Activated T-helper 1 cell treated with anti-CD3 and anti-CD28 coated beads, Interleukin-12 subunit alpha, Interleukin-12 subunit beta, Interleukin-2, Interleukin-4 antibody, amounts not matched to agents 30 ng/mL and 10 ng/mL and 1 ng/mL, durations not matched to agents 14 hours and 24 hours and 36 hours (primary cell): ENCODE results near the gene CDH4. TPM values are rescaled to one million over a fixed set of nuclear protein-coding genes. Genes with fewer than 3 reads are reported as not detected.

Source experiments
- DNase-seq: peaks from one replicate; pipeline ENCODE4 v3.0.0; 2021; ENCODE audit warnings: low spot score
- H3K27ac Mint-ChIP-seq: one replicate; pipeline ENCODE4 v1.8.0; 2021; ENCODE audit warnings: mild to moderate bottlenecking, mixed read lengths
- H3K27me3 Mint-ChIP-seq: one replicate; pipeline ENCODE4 v1.8.0; 2022; ENCODE audit warnings: mild to moderate bottlenecking, moderate library complexity, mixed read lengths; ENCODE audit not compliant: insufficient read depth
- H3K36me3 Mint-ChIP-seq: one replicate; pipeline ENCODE4 v1.8.0; 2021; ENCODE audit warnings: low read depth, mixed read lengths
- H3K4me1 Mint-ChIP-seq: one replicate; pipeline ENCODE4 v1.8.0; 2021; ENCODE audit warnings: low read depth, mixed read lengths
- H3K4me3 Mint-ChIP-seq: one replicate; pipeline ENCODE4 v1.8.0; 2021; ENCODE audit warnings: mild to moderate bottlenecking, moderate library complexity, mixed read lengths
- H3K9me3 Mint-ChIP-seq: one replicate; pipeline ENCODE4 v1.8.0; 2021; ENCODE audit warnings: mixed read lengths
- intact Hi-C: fragments of 100-400 bp; cut with micrococcal nuclease; formaldehyde crosslinking; loops from one replicate; pipeline ENCODE4 v1.15.1; 2024
- total RNA-seq: library from RNA; stranded (reverse); gene quantifications from 2 replicates; pipeline ENCODE4 v1.2.3, GENCODE V29; 2022

Gene CDH4
- total RNA-seq, 1 donor from 2014 or later, result not detected

- Mint-ChIP-seq H3K4me3 (no peak overlapping the region), H3K36me3 (no peaks in the 10 kb centered on the region), H3K4me1 (no peaks in the 10 kb centered on the region), H3K27ac (no peak overlapping the region), H3K9me3 (no peaks in the 10 kb centered on the region), H3K27me3 (peaks cover 2% of the 10 kb centered on the region)
- intact Hi-C loops, result no loop called here
- DNase-seq, result no peak
Observed at GRCh38 chr20:61525781-61526431, 273.8 kb downstream of the CDH4 start.

- Mint-ChIP-seq H3K27ac (no peak overlapping the region), H3K27me3 (peaks cover 2% of the 10 kb centered on the region), H3K4me3 (no peak overlapping the region), H3K36me3 (no peaks in the 10 kb centered on the region), H3K4me1 (no peaks in the 10 kb centered on the region), H3K9me3 (no peaks in the 10 kb centered on the region)
- intact Hi-C loops, result no loop called here
- no peak for DNase-seq
Observed at GRCh38 chr20:61526907-61527306, 274.8 kb downstream of the CDH4 start.

GRCh38 chr20:61527626-61528025, 275.6 kb downstream of the CDH4 start:
- intact Hi-C loops, result no loop called here
- H3K27ac Mint-ChIP-seq, result no peak overlapping the region
- no peaks in the 10 kb centered on the region for H3K9me3 Mint-ChIP-seq
- DNase-seq, result no peak
- peaks cover 2% of the 10 kb centered on the region for H3K27me3 Mint-ChIP-seq
- H3K4me1 Mint-ChIP-seq, result no peaks in the 10 kb centered on the region
- H3K4me3 Mint-ChIP-seq, result no peak overlapping the region
- H3K36me3 Mint-ChIP-seq, result no peaks in the 10 kb centered on the region

- Mint-ChIP-seq H3K27ac (no peak overlapping the region), H3K27me3 (peaks cover 2% of the 10 kb centered on the region), H3K4me3 (no peak overlapping the region), H3K4me1 (no peaks in the 10 kb centered on the region), H3K9me3 (no peaks in the 10 kb centered on the region), H3K36me3 (no peaks in the 10 kb centered on the region)
- no peak for DNase-seq
- intact Hi-C loops, result no loop called here
Observed at GRCh38 chr20:61528591-61528990, 276.5 kb downstream of the CDH4 start.

- no peaks in the 10 kb centered on the region for H3K9me3 Mint-ChIP-seq
- DNase-seq, result no peak
Observed at GRCh38 chr20:61529354-61529753, 277.3 kb downstream of the CDH4 start.

GRCh38 chr20:61531553-61532345, 279.7 kb downstream of the CDH4 start:
- Mint-ChIP-seq H3K9me3 (no peaks in the 10 kb centered on the region), H3K4me3 (no peak overlapping the region), H3K4me1 (no peaks in the 10 kb centered on the region), H3K27ac (no peak overlapping the region), H3K36me3 (no peaks in the 10 kb centered on the region), H3K27me3 (peaks cover 2% of the 10 kb centered on the region)
- DNase-seq, result no peak
- intact Hi-C loops, result no loop called here

More at GRCh38 chr20:61529354-61529753, 277.3 kb downstream of the CDH4 start:
- H3K27me3 Mint-ChIP-seq, result peaks cover 2% of the 10 kb centered on the region
- H3K27ac Mint-ChIP-seq, result no peak overlapping the region
- H3K4me1 Mint-ChIP-seq, result no peaks in the 10 kb centered on the region
- no peak overlapping the region for H3K4me3 Mint-ChIP-seq
- H3K36me3 Mint-ChIP-seq, result no peaks in the 10 kb centered on the region
- intact Hi-C loops, result no loop called here

GRCh38 chr20:61532736-61533135, 280.7 kb downstream of the CDH4 start:
- Mint-ChIP-seq H3K27me3 (peaks cover 2% of the 10 kb centered on the region), H3K27ac (no peak overlapping the region), H3K9me3 (no peaks in the 10 kb centered on the region), H3K4me1 (no peaks in the 10 kb centered on the region), H3K4me3 (no peak overlapping the region), H3K36me3 (no peaks in the 10 kb centered on the region)
- intact Hi-C loops, result no loop called here
- DNase-seq, result no peak

GRCh38 chr20:61533231-61533631, 281.2 kb downstream of the CDH4 start:
- DNase-seq, result no peak
- H3K27ac Mint-ChIP-seq, result no peak overlapping the region
- no peaks in the 10 kb centered on the region for H3K9me3 Mint-ChIP-seq
- no peaks in the 10 kb centered on the region for H3K4me1 Mint-ChIP-seq
- H3K27me3 Mint-ChIP-seq, result peaks cover 2% of the 10 kb centered on the region
- H3K36me3 Mint-ChIP-seq, result no peaks in the 10 kb centered on the region
- intact Hi-C loops, result no loop called here
- H3K4me3 Mint-ChIP-seq, result no peak overlapping the region

- Mint-ChIP-seq H3K9me3 (no peaks in the 10 kb centered on the region), H3K27ac (no peak overlapping the region), H3K27me3 (peaks cover 2% of the 10 kb centered on the region), H3K4me3 (no peak overlapping the region), H3K36me3 (no peaks in the 10 kb centered on the region), H3K4me1 (no peaks in the 10 kb centered on the region)
- intact Hi-C loops, result no loop called here
- DNase-seq, result no peak
Observed at GRCh38 chr20:61534346-61534745, 282.3 kb downstream of the CDH4 start.

- Mint-ChIP-seq H3K4me3 (no peak overlapping the region), H3K27me3 (peaks cover 2% of the 10 kb centered on the region), H3K36me3 (no peaks in the 10 kb centered on the region), H3K27ac (no peak overlapping the region), H3K4me1 (no peaks in the 10 kb centered on the region), H3K9me3 (no peaks in the 10 kb centered on the region)
- intact Hi-C loops, result no loop called here
- no peak for DNase-seq
Observed at GRCh38 chr20:61535091-61535490, 283.0 kb downstream of the CDH4 start.

- Mint-ChIP-seq H3K4me1 (no peaks in the 10 kb centered on the region), H3K27me3 (no peaks in the 10 kb centered on the region), H3K27ac (no peak overlapping the region), H3K9me3 (no peaks in the 10 kb centered on the region), H3K36me3 (no peaks in the 10 kb centered on the region), H3K4me3 (no peak overlapping the region)
- DNase-seq, result no peak
- intact Hi-C loops, result no loop called here
Observed at GRCh38 chr20:61535536-61535935, 283.5 kb downstream of the CDH4 start.

- no peak overlapping the region for H3K27ac Mint-ChIP-seq
- no peaks in the 10 kb centered on the region for H3K27me3 Mint-ChIP-seq
- H3K36me3 Mint-ChIP-seq, result no peaks in the 10 kb centered on the region
- H3K9me3 Mint-ChIP-seq, result no peaks in the 10 kb centered on the region
- H3K4me3 Mint-ChIP-seq, result no peak overlapping the region
- intact Hi-C loops, result no loop called here
- DNase-seq, result no peak
- no peaks in the 10 kb centered on the region for H3K4me1 Mint-ChIP-seq
Observed at GRCh38 chr20:61535956-61536355, 283.9 kb downstream of the CDH4 start.

- H3K9me3 Mint-ChIP-seq, result no peaks in the 10 kb centered on the region
Observed at GRCh38 chr20:61536671-61537070, 284.6 kb downstream of the CDH4 start.

More at GRCh38 chr20:61536671-61537070, 284.6 kb downstream of the CDH4 start:
- no peak for DNase-seq
- intact Hi-C loops, result no loop called here
- Mint-ChIP-seq H3K4me1 (no peaks in the 10 kb centered on the region), H3K27ac (no peak overlapping the region), H3K4me3 (no peak overlapping the region), H3K27me3 (no peaks in the 10 kb centered on the region), H3K36me3 (no peaks in the 10 kb centered on the region)
